IPS-NIHi11 (cell line): Measurements from ENCODE around the gene ITGAL.
"Not testable (repeated sequence)": the region's sequence is repeated elsewhere in the genome, so short reads cannot be mapped to it uniquely, and the experiment has no call there.

Experiments
- DNase-seq: peaks from one replicate; pipeline ENCODE4 v3.0.0; 2012; ENCODE audit warnings: mixed read lengths, low spot score

The ITGAL gene

GRCh38 chr16:30457743-30458560, 14.6 kb upstream of the ITGAL start:
- no peak for DNase-seq

DNA sequence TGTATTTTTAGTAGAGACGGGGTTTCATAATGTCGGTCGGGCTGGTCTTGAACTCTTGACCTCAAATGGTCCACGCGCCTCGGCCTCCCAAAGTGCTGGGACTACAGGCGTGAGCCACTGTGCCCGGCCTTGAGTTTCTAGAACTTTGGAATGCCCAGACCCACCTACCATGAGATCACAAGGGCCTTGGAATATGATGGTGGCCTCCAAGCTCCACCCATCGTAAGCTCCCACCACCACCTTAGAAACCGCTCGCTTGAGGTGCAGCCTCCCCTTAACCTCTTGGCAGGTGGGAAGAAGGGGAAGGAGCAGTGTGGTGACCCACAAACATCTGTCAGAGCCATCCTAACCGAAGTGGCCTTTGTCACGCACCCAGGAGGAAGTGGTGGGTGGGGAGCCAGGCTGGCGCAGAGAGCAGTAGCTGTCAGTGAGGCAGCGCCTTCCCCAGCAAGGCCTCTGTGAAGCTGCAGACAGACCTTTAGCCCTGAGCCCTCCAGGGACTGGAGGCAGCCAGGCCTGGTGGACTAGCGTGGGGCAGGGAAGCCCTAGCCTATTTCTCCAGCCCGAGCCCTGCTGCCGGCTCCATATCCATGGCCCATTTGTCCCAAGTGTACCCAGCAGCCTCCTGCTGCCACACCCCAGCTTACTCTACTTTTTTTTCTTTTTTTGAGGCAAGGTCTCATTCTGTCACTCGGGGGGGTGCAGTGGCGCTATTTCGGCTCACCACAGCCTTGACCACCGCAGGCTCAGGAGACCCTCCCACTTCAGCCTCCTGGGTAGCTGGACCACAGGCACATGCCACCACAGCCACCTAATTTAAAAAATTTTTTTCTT, 13.8 kb upstream of the ITGAL start:
- DNase-seq, result no peak

- no peak for DNase-seq
These were observed 13.1 kb upstream of the ITGAL start for GRCh38 chr16:30459456-30459855.

GRCh38 chr16:30461426-30461825, 11.1 kb upstream of the ITGAL start:
- not testable (repeated sequence) for DNase-seq

DNA sequence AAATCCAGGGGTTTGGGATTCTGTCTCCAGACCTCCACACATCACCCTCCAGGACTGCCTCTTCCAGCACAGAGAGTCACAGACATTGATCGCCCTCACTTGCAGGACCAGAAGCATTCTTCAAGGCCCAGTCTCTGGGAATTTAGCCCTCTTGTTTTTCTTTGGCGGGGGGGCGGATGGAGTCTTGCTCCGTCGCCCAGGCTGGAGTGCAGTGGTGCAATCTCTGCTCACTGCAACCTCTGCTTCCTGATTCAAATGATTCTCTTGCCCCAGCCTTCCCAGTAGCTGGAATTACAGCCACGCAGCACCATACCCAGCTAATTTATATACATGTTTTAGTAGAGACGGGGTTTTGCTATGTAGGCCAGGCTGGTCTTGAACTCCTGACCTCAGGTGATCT, 8.5 kb upstream of the ITGAL start:
- no peak for DNase-seq

DNA sequence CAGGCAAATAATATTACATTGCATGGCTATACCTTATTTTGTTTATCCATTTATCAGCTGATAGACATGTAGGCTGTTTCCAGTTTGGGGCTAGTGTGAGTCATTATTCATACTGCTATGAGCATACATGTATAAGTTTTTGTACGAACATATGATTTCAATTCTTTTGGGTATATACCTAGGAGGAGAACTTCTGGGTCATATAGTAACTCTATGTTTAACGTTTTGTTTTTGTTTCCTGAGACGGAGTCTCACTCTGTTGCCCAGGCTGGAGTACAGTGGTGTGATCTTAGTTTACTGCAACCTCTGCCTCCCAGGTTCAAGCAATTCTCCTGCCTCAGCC, 2.4 kb upstream of the ITGAL start:
- DNase-seq, result no peak

DNA sequence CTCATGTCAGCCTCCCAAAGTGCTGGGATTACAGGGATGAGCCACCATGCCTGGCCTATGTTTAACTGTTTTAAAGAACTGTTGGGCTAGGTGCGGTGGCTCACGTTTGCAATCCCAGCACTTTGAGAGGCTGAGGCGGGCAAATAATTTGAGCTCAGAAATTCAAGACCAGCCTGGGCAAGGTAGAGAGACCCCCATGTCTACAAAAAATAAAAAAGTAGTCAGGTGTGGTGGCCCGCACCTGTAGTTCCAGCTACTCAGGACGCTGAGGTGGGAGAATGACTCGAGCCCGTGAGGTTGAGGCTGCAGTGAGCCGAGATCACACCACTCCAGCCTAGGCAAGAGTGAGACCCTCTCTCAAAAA, 1.9 kb upstream of the ITGAL start:
- DNase-seq, result no peak

- no peak for DNase-seq
These were observed 910 bp downstream of the ITGAL start for GRCh38 chr16:30473231-30474073.

GRCh38 chr16:30474074-30474452, 1.5 kb downstream of the ITGAL start:
- no peak for DNase-seq

GRCh38 chr16:30474684-30475083, 2.1 kb downstream of the ITGAL start:
- no peak for DNase-seq

DNA sequence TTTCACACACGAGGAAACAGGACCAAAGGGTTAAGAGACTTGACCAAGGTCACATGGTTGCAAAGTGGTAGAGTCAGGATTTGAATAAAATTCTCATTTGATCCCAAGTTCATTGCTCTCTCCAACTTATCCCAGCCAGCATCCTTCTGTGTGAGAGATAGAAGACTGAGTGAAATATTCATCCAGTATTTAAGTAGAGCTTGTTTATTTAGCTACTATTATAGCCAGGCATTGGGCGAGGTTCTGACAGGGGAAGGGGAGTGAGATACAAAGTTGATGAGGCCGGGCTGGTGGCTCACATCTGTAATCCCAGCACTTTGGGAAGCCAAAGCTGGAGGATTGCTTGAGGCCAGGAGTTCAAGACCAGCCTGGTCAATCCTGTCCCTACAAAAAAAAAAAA, 4.4 kb downstream of the ITGAL start:
- DNase-seq, result no peak

- not testable (repeated sequence) for DNase-seq
These were observed 5.2 kb downstream of the ITGAL start for GRCh38 chr16:30477773-30478172.

DNA sequence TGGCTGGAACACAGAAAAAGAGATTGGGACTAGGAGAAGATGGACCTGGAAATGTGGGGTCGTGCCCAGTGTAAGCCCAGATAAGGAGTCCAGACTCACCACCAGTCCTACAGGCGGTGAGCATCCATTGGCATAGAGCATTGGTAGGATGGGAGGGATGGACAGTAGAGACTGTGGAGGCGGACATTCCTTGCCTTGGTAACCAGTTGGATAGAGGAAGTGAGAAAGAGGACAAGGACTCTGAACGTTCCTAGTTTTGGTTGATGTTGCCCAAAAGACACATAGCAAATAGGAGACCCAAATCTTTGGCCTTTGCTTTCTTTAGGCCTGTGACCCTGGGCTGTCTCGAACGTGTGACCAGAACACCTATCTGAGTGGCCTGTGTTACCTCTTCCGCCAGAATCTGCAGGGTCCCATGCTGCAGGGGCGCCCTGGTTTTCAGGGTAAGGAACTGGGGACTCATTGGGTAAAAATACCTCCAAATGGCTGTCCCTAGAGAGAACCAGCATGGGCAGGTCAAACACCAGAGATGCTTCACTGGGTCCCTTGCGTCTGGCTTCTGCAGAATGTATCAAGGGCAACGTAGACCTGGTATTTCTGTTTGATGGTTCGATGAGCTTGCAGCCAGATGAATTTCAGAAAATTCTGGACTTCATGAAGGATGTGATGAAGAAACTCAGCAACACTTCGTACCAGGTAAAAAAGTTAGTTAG, 6.4 kb downstream of the ITGAL start:
- no peak for DNase-seq

DNA sequence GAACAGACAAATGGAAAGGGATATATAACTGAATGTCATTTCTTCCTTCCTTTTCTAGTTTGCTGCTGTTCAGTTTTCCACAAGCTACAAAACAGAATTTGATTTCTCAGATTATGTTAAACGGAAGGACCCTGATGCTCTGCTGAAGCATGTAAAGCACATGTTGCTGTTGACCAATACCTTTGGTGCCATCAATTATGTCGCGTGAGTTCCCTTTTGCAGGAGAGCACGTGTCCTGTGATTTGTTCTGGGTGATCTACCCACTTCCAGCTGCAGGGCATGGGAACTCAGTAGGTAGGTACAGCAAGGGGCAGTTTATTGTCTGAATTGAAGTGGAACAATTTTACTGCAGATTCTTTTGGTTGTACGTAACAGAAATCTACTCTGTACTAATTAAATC, 8.8 kb downstream of the ITGAL start:
- no peak for DNase-seq

GRCh38 chr16:30482366-30482765, 9.8 kb downstream of the ITGAL start:
- DNase-seq, result no peak

- DNase-seq, result no peak
These were observed 12.3 kb downstream of the ITGAL start for GRCh38 chr16:30484887-30485286.

DNA sequence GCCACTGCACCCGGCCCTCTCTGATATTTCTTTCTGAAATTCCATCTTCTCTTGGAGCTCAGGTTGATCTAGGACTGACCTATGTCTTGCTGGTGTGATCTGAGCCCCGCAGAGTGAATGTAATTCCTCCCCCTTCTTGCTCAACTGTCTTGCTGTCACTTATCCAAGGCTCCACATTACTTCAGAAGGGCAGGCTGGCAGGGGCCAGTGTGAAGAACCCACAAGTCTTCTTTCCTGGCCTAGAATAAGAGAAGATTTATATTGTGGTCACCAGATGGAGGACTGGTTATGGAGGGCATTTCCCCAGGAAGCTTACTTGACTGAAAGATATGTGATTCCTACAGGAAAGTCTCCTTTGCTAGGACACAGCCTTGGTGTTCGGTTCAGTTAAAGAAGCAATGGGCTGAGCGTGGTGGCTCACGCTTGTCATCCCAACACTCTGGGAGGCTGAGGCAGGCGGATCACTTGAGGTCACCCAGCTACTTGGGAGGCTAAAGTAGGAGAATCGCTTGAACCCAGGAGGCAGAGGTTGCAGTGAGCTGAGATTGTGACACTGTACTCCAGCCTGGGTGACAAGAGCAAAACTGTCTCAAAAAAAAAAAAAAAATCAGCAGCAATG, 13.4 kb downstream of the ITGAL start:
- DNase-seq, result no peak

DNA sequence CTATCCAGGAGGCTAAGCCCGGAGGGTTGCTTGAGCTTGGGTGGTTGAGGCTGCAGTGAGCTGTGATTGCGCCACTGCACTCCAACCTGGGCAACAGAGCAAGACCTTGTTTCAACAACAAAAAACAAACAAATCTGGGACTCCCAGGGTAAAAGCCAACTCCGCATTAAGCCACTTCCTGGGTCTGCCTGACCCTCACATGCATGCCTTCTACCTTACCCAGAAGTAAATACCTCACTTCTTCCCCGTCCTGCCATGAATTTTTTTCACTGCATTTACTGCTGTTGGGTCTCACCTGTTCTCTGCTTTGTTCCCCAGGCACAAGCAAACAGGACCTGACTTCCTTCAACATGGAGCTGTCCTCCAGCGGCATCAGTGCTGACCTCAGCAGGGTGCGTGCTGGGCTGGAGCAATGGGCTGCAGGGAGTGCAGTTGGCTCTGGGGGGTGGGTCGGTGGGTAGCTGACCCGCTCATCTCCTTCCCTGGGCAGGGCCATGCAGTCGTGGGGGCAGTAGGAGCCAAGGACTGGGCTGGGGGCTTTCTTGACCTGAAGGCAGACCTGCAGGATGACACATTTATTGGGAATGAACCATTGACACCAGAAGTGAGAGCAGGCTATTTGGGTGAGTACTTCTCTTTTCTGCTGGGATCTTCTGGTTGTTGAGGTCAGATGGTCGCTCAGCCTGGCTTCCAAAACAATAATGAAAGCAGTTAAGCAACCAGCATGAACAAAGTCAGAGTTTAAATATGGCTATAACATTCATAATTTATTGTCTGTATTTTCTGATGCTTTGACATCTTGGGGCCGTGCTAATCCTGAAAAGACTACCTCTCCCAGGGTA, 16.4 kb downstream of the ITGAL start:
- peak; percentile 52 for DNase-seq

- DNase-seq, result no peak
These were observed 17.7 kb downstream of the ITGAL start for GRCh38 chr16:30490210-30490609.

DNA sequence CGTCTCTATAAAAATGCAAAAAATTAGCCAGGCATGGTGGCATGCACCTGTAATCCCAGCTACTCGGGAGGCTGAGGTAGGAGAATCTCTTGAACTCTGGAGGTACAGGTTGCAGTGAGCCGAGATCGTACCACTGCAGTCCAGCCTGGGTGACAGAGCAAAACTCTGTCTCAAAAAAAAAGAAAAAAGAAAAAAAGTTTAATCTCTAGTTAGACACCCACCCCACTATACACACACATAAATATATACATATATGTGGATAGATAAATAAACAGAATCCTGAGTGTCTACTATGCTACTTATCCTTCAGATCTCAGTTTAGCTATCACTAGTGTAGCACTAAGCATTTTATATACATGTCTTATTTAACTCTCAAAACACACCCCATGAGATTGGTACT, 18.7 kb downstream of the ITGAL start:
- no peak for DNase-seq
